ENCODE results near the gene DUSP22. TPM values are rescaled to one million over a fixed set of nuclear protein-coding genes. Genes with fewer than 3 reads are reported as not detected.
A peak's percentile ranks its signal among the peaks of the same experiment; 100 is the strongest.

DUSP22 gene
- total and polyA plus RNA-seq, 2 donors (not counting 1 experiment from before 2014, with no cell fraction given) = 10.9 to 13.7 TPM

GRCh38 chr6:327538-328116, 35.3 kb downstream of the DUSP22 start:
- no peak overlapping the region for H3K4me3 ChIP-seq (replicated peaks in 1 of 4; ENCODE audit: control extremely low read depth in 1 of 4, insufficient read depth in 1 of 4, low read depth in 3 of 4, low read length in 4 of 4)
- no peak overlapping the region for H3K9ac ChIP-seq (ENCODE audit: insufficient read depth, low read length)
- peak; percentile 47 to 72 for DNase-seq (ENCODE audit: low read depth in 2 of 2)
- H3K4me2 ChIP-seq (ENCODE audit: extremely low read depth, insufficient read depth, low read length) = peak overlapping the region; percentile 60
- TF ChIP-seq CTCF (conservative IDR thresholded peaks at IDR 0.05 in 1 of 2, IDR thresholded peaks at IDR 0.05 in 1 of 2; ENCODE audit: low read depth in 1 of 2, low read length in 2 of 2) (no peak), EZH2 (IDR thresholded peaks at IDR 0.05; ENCODE audit: low read length, missing control alignments) (no peak)
- no peaks in the 10 kb centered on the region for H3K9me3 ChIP-seq (ENCODE audit: control insufficient read depth, insufficient read depth, low read depth, low read length)
- H4K20me1 ChIP-seq (ENCODE audit: control insufficient read depth, extremely low read depth, insufficient read depth, low read length) = no peaks in the 10 kb centered on the region
- no peaks in the 10 kb centered on the region for H3K27me3 ChIP-seq (ENCODE audit: control insufficient read depth, insufficient read depth, low read length)
- H3K36me3 ChIP-seq (ENCODE audit: control insufficient read depth, insufficient read depth, low read length) = no peaks in the 10 kb centered on the region
- peaks cover 12% of the 10 kb centered on the region for H3K4me1 ChIP-seq (ENCODE audit: control insufficient read depth, extremely low read depth, insufficient read depth, low read length)
- no peaks in the 10 kb centered on the region for H3K79me2 ChIP-seq (ENCODE audit: control insufficient read depth, insufficient read depth, low read length)
- no peak overlapping the region for H3K27ac ChIP-seq (ENCODE audit: insufficient read depth, low read length)
- no peak overlapping the region for H2AFZ ChIP-seq (ENCODE audit: low read length)

GRCh38 chr6:328136-328670, 35.9 kb downstream of the DUSP22 start:
- Histone ChIP-seq H2AFZ (ENCODE audit: low read length) (no peak overlapping the region), H3K79me2 (ENCODE audit: control insufficient read depth, insufficient read depth, low read length) (no peaks in the 10 kb centered on the region), H3K4me1 (ENCODE audit: control insufficient read depth, extremely low read depth, insufficient read depth, low read length) (peaks cover 12% of the 10 kb centered on the region), H4K20me1 (ENCODE audit: control insufficient read depth, extremely low read depth, insufficient read depth, low read length) (no peaks in the 10 kb centered on the region), H3K27ac (ENCODE audit: insufficient read depth, low read length) (no peak overlapping the region), H3K36me3 (ENCODE audit: control insufficient read depth, insufficient read depth, low read length) (no peaks in the 10 kb centered on the region), H3K9me3 (ENCODE audit: control insufficient read depth, insufficient read depth, low read depth, low read length) (no peaks in the 10 kb centered on the region), H3K4me2 (ENCODE audit: extremely low read depth, insufficient read depth, low read length) (peak overlapping the region; percentile 60), H3K9ac (ENCODE audit: insufficient read depth, low read length) (no peak overlapping the region), H3K27me3 (ENCODE audit: control insufficient read depth, insufficient read depth, low read length) (no peaks in the 10 kb centered on the region), H3K4me3 (replicated peaks in 1 of 4; ENCODE audit: control extremely low read depth in 1 of 4, insufficient read depth in 1 of 4, low read depth in 3 of 4, low read length in 4 of 4) (no peak overlapping the region)
- peak; percentile 88 to 92 for DNase-seq (ENCODE audit: low read depth in 2 of 2)
- TF ChIP-seq CTCF (conservative IDR thresholded peaks at IDR 0.05 in 1 of 2, IDR thresholded peaks at IDR 0.05 in 1 of 2; ENCODE audit: low read depth in 1 of 2, low read length in 2 of 2) (no peak), EZH2 (IDR thresholded peaks at IDR 0.05; ENCODE audit: low read length, missing control alignments) (no peak)

- H3K4me3 ChIP-seq (replicated peaks in 1 of 4; ENCODE audit: control extremely low read depth in 1 of 4, insufficient read depth in 1 of 4, low read depth in 3 of 4, low read length in 4 of 4) = no peak overlapping the region
- H3K27me3 ChIP-seq (ENCODE audit: control insufficient read depth, insufficient read depth, low read length) = no peaks in the 10 kb centered on the region
- no peak overlapping the region for H2AFZ ChIP-seq (ENCODE audit: low read length)
- H3K4me1 ChIP-seq (ENCODE audit: control insufficient read depth, extremely low read depth, insufficient read depth, low read length) = peaks cover 12% of the 10 kb centered on the region
- DNase-seq (ENCODE audit: low read depth in 2 of 2) = no peak
- no peaks in the 10 kb centered on the region for H3K79me2 ChIP-seq (ENCODE audit: control insufficient read depth, insufficient read depth, low read length)
- no peak overlapping the region for H3K27ac ChIP-seq (ENCODE audit: insufficient read depth, low read length)
- H3K4me2 ChIP-seq (ENCODE audit: extremely low read depth, insufficient read depth, low read length) = no peak overlapping the region
- no peaks in the 10 kb centered on the region for H4K20me1 ChIP-seq (ENCODE audit: control insufficient read depth, extremely low read depth, insufficient read depth, low read length)
- TF ChIP-seq CTCF (conservative IDR thresholded peaks at IDR 0.05 in 1 of 2, IDR thresholded peaks at IDR 0.05 in 1 of 2; ENCODE audit: low read depth in 1 of 2, low read length in 2 of 2) (no peak), EZH2 (IDR thresholded peaks at IDR 0.05; ENCODE audit: low read length, missing control alignments) (no peak)
- no peaks in the 10 kb centered on the region for H3K36me3 ChIP-seq (ENCODE audit: control insufficient read depth, insufficient read depth, low read length)
- H3K9ac ChIP-seq (ENCODE audit: insufficient read depth, low read length) = no peak overlapping the region
- H3K9me3 ChIP-seq (ENCODE audit: control insufficient read depth, insufficient read depth, low read depth, low read length) = no peaks in the 10 kb centered on the region
Observed at GRCh38 chr6:328924-329323, 36.6 kb downstream of the DUSP22 start.
